Measurements from ENCODE around the gene ETV4. TPM values are rescaled to one million over a fixed set of nuclear protein-coding genes. Genes with fewer than 3 reads are reported as not detected.

Gene ETV4
- total RNA-seq, 1 experiment from 2014 or later = 13.4 TPM

- no peak for DNase-seq (ENCODE audit: low spot score)
Measured at GRCh38 chr17:43573579-43574321, 27.6 kb upstream of the ETV4 start.

- DNase-seq (ENCODE audit: low spot score) = no peak
Measured at GRCh38 chr17:43572368-43572980, 26.3 kb upstream of the ETV4 start.

DNA sequence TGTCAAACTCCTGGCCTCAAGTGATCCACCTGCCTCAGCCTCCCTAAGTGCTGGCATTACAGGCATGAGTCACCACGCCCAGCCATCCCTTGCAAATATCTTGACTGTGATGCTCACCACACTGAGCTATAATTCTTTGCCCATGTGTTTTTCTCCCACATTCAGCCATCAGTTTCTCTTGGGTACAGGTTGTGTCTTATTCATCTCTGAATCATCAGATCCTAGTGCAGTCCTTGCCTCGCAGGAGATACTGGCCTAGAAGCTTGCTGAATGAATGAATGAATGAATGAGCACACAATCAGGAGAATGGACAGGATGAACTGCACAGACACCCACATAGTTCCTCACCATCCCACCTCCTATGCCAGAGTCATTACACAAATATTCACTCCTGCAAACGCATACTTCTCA, 24.4 kb upstream of the ETV4 start:
- peak; percentile 95 for DNase-seq (ENCODE audit: low spot score)

DNA sequence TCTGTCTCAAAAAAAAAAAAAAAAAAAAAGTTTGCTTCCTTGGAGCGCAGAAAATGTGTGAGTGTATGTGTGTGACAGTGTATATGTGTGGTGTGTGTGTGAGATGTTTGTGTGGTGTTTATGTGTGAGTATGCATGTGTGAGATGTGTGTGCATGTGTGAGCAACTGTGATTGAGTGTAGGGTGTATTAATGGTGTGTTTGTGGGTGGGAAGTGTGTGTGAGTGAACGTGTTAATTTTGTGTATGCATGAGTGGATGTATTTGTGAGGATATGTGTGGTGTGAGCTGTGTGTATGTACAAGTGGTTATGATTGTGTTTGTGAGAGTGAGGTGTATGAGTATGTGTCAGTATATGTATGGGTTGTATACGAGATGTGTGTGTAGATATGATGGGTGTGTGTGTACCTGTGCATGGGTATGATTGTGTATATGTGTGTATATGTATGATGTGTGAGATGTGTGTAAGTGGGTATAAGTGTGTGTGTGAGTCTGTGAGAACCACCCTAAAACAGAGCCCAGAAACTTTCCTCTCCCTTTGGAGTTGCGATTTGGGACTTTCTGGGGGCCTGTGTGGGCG, 22.5 kb upstream of the ETV4 start:
- DNase-seq (ENCODE audit: low spot score) = no peak

GRCh38 chr17:43563600-43564594, 17.8 kb upstream of the ETV4 start:
- no peak for DNase-seq (ENCODE audit: low spot score)

DNA sequence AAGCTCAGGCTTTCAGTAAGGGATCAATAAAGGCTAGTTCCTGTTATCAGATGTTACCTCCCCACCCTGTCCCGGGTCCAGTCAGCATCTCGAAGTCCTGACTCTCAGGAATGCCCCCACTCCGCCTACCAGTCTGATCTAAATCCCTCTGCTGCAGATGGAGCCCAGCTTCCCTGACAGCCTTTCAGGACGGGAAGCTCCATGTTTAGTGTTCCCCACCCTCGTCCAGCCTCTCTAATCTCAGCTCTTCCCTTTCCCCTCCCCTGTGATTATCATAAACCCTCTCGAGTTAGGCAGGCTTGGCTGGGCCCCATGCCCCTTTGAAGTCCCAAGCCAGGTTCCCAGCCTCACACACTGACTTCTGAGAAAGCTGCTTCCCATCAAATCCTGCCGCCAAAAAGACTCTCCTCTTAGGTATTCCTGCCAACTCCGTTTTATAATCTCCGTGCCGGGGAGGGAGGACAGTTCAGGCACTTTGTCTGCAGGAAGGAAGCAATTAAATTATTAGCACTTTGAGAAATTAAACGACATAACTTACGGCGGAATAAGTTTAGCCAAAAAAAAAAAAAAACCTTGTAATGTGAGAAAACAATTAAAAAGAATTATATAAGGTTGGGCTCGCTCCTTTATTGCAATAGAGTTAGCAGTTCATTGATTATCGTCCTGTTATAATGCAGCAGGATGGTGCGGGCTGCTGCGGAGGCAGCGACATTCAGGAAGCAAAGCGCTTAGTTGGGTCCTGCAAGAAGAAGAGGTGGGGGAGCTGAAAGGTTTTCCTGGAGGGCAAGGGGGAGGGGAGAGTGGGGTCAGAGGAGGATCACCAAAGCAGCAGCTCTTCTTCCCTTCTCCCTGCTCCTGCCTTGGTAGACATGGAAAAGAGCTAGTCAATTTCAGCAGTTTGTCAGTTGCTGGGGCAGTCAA, 16.8 kb upstream of the ETV4 start:
- DNase-seq (ENCODE audit: low spot score) = no peak

GRCh38 chr17:43560461-43561427, 14.6 kb upstream of the ETV4 start:
- DNase-seq (ENCODE audit: low spot score) = no peak

DNA sequence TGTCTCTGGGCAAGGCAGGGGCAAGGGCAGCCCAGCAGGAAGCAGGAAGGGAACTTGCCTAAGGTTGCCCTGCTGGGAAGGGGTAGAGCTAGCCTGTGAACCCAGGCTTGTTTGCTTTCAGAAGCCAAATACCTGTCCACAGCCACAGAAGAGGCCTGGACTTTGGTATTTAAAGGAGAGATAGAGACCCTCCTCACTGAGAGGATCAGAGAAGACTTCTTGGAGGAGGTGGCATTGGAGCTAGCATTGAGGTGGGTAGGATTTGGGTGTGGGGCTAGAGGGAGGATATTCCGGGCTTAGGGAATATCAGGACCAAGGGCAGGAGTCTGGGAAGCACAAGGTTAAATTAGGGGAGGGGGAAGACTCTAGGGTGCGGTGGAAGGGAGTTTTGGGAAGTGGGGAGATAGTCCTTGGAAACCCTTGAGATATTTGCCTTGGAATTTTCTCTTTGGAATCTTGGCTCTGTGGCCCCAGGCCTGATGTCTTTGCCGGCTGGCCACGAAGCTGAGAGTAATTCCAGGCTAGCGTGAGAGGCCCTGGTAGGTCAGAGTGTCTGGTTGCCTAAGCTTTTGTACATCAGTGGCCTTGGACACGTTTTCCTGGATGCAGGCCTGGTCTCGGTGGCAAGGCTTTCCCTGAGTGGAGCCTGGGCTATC, 13.1 kb upstream of the ETV4 start:
- no peak for DNase-seq (ENCODE audit: low spot score)

- DNase-seq (ENCODE audit: low spot score) = no peak
Measured at GRCh38 chr17:43558805-43559160, 12.6 kb upstream of the ETV4 start.

DNA sequence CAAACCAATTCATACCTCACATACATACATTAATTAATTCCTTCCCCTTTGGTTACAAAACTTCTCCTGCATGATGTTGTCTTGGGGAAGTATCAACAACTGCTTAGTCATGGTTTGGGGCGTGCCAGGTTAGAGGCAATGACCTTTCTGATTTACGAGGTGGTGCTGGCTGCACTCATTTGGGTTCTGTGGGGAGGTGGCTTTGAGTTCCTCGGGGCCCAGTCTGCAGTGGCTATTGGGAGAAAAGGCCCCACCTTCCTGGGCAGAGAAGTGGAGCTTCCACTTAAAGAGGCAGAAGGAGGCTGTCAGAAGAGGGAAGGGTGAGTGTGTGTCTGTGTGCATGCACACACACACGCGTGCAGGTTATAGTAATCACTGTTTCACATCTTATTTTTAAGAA, 10.2 kb upstream of the ETV4 start:
- peak; percentile 80 for DNase-seq (ENCODE audit: low spot score)

- no peak for DNase-seq (ENCODE audit: low spot score)
Measured at GRCh38 chr17:43554857-43555256, 8.7 kb upstream of the ETV4 start.

DNA sequence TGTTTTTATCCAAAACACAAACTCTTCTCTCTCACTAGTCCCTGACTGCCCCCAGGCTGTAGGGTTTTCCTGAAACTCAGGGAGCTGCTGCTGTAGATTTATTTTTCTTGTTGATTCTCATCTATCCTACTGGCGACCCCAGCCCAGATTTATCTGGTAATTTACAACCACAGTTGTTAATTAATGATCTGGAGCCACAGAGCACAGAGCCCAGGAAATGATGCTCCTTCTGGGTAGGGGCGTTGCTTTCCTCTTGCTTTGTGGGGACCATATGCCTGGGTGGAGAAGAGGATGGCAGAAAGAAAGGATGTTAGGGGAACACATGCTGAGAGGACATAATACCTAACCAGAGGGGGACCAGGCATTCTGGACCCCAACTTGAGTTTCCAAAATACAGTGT, 7.4 kb upstream of the ETV4 start:
- no peak for DNase-seq (ENCODE audit: low spot score)

DNA sequence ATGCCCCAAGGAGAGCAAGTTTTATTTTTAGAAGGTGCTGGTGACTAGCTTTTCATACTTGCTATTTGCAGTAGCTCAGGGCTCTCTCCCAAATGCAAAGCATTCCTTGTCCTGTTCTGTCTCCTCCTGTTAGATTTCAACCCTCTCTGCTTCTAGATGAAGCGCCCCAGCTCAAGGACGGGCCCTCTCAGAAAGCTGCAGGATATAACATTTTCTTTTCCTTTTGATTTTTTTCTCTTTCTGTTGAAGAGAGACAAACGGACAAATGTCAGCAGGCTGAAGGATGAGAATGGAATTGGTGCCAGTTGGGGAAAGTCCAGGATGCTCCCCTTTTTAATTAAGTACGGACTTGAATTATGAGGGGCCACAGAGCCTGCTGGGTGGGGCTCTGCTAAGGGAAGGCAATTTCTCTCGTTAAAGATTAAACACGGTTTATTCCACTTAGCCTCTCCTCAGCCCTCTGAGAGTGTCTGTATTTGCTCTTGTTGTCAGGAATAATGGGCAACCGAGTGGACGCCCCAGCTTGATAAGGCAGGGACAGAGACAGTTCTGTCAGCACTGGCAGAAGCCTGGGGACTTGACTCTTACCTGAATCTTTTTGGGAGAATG, 6.2 kb upstream of the ETV4 start:
- DNase-seq (ENCODE audit: low spot score) = no peak

DNA sequence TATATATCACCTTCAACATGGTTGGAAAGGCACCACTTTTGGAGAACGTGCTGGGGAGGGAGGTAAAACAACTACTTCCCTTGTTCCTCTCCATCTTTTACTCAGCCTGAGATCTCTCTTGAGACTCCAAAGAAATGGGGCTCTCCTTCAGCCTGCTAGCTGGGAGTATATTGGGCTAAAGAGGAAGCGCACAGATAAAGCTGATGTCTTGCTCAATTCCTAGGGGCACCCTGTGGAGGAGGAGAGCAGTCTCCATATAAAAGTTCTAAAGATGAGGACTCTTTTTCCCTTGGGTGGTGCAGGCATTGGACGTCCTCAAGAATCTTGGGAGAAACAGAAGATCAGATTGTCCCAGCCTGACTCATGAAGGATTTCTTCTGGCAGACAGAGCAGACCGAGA, 4.6 kb upstream of the ETV4 start:
- DNase-seq (ENCODE audit: low spot score) = no peak

GRCh38 chr17:43549496-43549895, 3.4 kb upstream of the ETV4 start:
- no peak for DNase-seq (ENCODE audit: low spot score)

- no peak for DNase-seq (ENCODE audit: low spot score)
Measured at GRCh38 chr17:43548689-43549379, 2.7 kb upstream of the ETV4 start.

GRCh38 chr17:43547659-43548256, 1.6 kb upstream of the ETV4 start:
- DNase-seq (ENCODE audit: low spot score) = no peak

DNA sequence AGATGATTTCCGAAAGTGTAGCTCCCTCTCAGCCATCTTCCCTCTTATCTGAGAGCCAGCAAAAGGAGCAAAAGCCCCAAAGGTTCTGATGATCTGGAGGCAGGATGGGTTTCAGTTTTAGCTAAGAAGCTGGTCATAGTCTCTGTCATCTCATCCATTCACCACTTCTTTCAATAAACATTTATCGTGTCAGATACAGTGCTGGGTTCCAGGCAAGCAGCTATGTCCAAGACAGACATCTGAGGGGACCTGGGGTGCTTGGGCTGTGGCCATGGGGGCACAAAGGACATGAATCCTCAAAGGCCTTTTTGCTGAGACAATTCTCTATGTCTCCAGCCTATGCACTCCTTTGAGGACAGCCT, 1.0 kb upstream of the ETV4 start:
- no peak for DNase-seq (ENCODE audit: low spot score)
